ENCODE measurements around the gene HS3ST6.

DNA sequence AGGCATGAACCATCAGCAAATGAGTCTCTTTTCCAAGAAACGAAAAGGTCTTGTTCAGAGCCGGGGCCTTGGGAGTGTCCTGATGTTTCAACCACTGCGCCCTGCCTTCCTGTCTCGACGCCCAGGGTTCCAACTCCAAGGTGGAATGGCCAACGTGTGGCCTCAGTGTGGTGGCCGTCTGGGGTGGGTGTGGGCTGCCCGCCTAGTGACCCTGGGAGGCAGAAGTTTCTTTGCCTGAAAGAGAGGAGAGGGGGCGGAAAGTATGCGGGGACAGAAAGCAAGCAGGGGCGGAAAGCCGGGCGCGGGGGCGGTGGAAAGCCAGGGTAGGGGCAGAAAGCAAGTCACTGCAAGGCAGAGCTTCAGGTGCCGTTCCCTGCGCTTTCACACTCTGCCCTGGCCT lies 20.7 kb upstream of the HS3ST6 start:
- TF ChIP-seq, protein P1, sequence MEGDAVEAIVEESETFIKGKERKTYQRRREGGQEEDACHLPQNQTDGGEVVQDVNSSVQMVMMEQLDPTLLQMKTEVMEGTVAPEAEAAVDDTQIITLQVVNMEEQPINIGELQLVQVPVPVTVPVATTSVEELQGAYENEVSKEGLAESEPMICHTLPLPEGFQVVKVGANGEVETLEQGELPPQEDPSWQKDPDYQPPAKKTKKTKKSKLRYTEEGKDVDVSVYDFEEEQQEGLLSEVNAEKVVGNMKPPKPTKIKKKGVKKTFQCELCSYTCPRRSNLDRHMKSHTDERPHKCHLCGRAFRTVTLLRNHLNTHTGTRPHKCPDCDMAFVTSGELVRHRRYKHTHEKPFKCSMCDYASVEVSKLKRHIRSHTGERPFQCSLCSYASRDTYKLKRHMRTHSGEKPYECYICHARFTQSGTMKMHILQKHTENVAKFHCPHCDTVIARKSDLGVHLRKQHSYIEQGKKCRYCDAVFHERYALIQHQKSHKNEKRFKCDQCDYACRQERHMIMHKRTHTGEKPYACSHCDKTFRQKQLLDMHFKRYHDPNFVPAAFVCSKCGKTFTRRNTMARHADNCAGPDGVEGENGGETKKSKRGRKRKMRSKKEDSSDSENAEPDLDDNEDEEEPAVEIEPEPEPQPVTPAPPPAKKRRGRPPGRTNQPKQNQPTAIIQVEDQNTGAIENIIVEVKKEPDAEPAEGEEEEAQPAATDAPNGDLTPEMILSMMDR (conservative IDR thresholded peaks at IDR 0.05; ENCODE audit: low read length), result no peak
- TF ChIP-seq EZH2phosphoT487 (IDR thresholded peaks at IDR 0.05; ENCODE audit: borderline replicate concordance, low read depth, low read length), result no peak

All from OCI-LY7 (cell line).